ENCODE data around the gene PARK7.

PARK7 gene

DNA sequence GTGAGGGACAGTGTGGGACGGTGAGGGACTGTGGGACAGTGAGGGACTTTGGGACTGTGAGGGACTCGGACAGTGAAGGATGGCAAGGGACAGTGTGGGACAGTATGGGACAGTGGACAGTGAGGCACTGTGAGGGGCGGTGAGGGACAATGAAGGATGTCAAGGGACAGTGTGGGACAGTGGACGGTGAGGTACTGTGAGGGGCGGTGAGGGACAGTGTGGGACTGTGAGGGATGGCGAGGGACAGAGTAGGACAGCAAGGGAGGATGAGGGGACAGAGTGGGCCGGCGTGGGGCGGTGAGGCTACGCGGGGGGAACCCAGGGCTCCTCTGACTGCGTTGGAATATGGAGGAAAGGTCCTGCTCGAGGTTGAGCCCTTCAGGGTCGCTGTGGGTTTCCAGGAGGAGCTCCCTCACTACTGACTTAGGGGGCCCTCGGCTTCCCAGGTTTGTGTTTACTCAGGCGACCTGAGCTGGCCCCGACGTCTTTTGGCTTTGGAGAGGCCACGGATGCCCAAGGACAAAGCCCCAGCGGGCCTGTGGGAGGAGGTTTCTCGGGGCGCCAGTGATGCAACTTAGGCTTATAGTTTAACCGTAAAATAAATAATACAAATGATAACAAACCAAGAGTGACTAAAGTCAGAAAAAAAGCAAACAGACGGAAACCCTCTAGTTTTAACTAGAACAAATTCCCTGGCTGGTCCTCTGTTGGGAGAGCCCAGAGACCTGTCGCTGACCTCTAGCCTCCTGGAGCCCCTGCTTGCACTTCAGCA lies 65.7 kb downstream of the PARK7 start:
- DNase-seq (ENCODE audit: low spot score), result no peak
- TF ChIP-seq, protein P1, sequence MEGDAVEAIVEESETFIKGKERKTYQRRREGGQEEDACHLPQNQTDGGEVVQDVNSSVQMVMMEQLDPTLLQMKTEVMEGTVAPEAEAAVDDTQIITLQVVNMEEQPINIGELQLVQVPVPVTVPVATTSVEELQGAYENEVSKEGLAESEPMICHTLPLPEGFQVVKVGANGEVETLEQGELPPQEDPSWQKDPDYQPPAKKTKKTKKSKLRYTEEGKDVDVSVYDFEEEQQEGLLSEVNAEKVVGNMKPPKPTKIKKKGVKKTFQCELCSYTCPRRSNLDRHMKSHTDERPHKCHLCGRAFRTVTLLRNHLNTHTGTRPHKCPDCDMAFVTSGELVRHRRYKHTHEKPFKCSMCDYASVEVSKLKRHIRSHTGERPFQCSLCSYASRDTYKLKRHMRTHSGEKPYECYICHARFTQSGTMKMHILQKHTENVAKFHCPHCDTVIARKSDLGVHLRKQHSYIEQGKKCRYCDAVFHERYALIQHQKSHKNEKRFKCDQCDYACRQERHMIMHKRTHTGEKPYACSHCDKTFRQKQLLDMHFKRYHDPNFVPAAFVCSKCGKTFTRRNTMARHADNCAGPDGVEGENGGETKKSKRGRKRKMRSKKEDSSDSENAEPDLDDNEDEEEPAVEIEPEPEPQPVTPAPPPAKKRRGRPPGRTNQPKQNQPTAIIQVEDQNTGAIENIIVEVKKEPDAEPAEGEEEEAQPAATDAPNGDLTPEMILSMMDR (IDR thresholded peaks at IDR 0.05; ENCODE audit: extremely low read depth, missing control alignments), result no peak

- DNase-seq (ENCODE audit: low spot score), result no peak
- TF ChIP-seq, protein P1 (IDR thresholded peaks at IDR 0.05; ENCODE audit: extremely low read depth, missing control alignments), result no peak
Measured at GRCh38 chr1:8027748-8028570, 66.4 kb downstream of the PARK7 start.

DNA sequence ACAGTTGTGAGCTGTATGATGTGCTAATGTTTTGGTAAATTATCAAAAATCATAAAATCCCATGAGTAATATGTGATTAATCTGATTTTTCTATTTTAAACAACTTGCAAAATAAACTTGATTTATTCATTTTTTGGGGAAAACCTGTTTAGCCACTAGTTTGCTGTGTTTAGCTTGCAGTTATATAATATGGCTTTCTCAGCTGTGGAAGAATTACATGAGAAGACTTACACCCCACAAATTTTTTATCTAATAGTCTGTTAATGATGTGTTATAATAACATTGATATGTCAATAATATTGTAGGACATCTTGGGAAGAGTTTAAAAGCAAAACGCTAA lies 67.0 kb downstream of the PARK7 start:
- TF ChIP-seq, protein P1 (IDR thresholded peaks at IDR 0.05; ENCODE audit: extremely low read depth, missing control alignments), result no peak
- DNase-seq (ENCODE audit: low spot score), result no peak

DNA sequence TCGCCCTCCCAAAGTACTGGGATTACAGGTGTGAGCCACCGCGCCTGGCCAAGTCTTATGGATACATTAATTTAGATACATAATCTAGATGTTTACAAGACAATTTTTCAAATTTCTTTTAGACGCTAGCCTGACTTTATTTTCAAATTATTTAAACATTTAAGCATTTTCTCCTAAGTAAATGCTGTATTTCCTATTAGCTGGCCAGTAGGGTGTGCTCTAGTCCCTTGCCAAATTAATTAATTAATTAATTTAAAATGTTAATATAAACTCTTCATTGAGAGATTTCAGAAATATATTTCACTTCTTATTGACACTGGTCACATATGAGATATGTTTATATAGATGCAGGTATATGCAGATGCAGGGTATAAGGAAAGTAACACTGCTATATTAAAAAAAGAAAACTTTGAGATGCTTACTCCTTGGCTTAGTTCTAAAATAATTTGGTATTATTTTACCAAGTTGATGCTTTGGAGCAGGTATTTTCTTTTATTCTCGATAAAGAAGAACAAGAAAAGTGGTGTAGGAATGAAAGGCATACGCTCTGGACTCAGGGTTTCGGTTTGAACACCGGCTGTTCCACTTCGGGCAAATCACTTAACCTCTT lies 69.8 kb downstream of the PARK7 start:
- TF ChIP-seq, protein P1 (IDR thresholded peaks at IDR 0.05; ENCODE audit: extremely low read depth, missing control alignments), result peak; percentile 28
- DNase-seq (ENCODE audit: low spot score), result peak; percentile 32

GRCh38 chr1:8032366-8032910 lies 70.9 kb downstream of the PARK7 start:
- TF ChIP-seq, protein P1 (IDR thresholded peaks at IDR 0.05; ENCODE audit: extremely low read depth, missing control alignments), result no peak

DNA sequence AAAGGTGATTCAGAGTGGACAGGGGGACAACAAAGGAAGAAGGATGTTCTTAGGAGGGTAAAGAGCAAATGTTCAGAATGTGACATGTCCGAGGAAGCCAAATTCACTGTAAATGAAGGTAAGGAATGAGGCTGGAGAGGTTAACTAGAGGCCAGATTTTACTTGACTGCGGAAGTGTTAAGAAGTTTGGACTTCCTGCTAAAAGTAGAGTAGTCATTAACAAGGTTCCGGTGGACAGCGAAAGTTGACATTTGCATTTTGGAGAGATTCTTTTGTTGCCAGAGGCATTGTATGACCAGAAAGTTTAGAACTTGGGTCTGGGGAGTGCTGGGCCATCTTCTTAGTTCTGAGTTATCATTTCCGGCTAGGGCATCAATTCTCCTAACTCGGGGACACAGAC lies 71.8 kb downstream of the PARK7 start:
- TF ChIP-seq, protein P1 (IDR thresholded peaks at IDR 0.05; ENCODE audit: extremely low read depth, missing control alignments), result no peak
- DNase-seq (ENCODE audit: low spot score), result no peak

More at GRCh38 chr1:8032366-8032910, 70.9 kb downstream of the PARK7 start:
- no peak for DNase-seq (ENCODE audit: low spot score)

Data from GM20000 (cell line).